WTC11 (cell line): Measurements from ENCODE around the gene FBXL7. TPM values are rescaled to one million over a fixed set of nuclear protein-coding genes. Genes with fewer than 3 reads are reported as not detected.

ENCODE experiments used
- ATAC-seq: fragments of 200-7000 bp; cut with Tn5 transposase; 2 replicates; pipeline ENCODE4 v1.10.0; 2021; ENCODE audit warnings: mild to moderate bottlenecking, moderate library complexity
- CTCF ChIA-PET: fragments of 300-600 bp; sonication (Branson Sonifier 250); formaldehyde crosslinking; loops from one replicate; lab custom pipeline; 2021; ENCODE audit warnings: antibody characterized with exemption; lab: Charles Lee
- POLR2A ChIA-PET: fragments of 350-600 bp; sonication (Branson Sonifier 250); formaldehyde crosslinking; loops from one replicate; lab custom pipeline; 2021; ENCODE audit warnings: antibody characterized with exemption; lab: Charles Lee
- DNase-seq: peaks from one replicate; pipeline ENCODE4 v3.0.0; 2021; ENCODE audit warnings: low spot score
- H3K27ac Mint-ChIP-seq: 2 replicates; pipeline ENCODE4 v1.8.0; 2021; ENCODE audit warnings: mixed read lengths
- H3K27me3 Mint-ChIP-seq: 2 replicates; pipeline ENCODE4 v1.8.0; 2021; ENCODE audit warnings: low read depth, mild to moderate bottlenecking, moderate library complexity, mixed read lengths
- H3K36me3 Mint-ChIP-seq: 2 replicates; pipeline ENCODE4 v1.8.0; 2021; ENCODE audit warnings: mixed read lengths
- H3K4me1 Mint-ChIP-seq: 2 replicates; pipeline ENCODE4 v1.8.0; 2022; ENCODE audit warnings: mixed read lengths
- H3K4me3 Mint-ChIP-seq: 2 replicates; pipeline ENCODE4 v1.8.0; 2021; ENCODE audit warnings: mild to moderate bottlenecking, moderate library complexity, mixed read lengths
- H3K9me3 Mint-ChIP-seq: 2 replicates; pipeline ENCODE4 v1.8.0; 2021; ENCODE audit warnings: mixed read lengths
- AR ChIP-seq: fragments of 250-450 bp; sonication (Bioruptor Pico); IDR thresholded peaks from 2 replicates; pipeline ENCODE4 v1.9.0; 2021; ENCODE audit warnings: mild to moderate bottlenecking
- FOXJ3 ChIP-seq: sonication (generic); formaldehyde crosslinking; IDR thresholded peaks from 2 replicates; pipeline ENCODE4 v1.9.0; 2021; ENCODE audit warnings: missing genetic modification reagents, mild to moderate bottlenecking, borderline replicate concordance
- FOXK1 ChIP-seq: sonication (generic); formaldehyde crosslinking; IDR thresholded peaks from 2 replicates; pipeline ENCODE4 v1.8.0; 2022; ENCODE audit warnings: mild to moderate bottlenecking, moderate library complexity, missing genetic modification reagents
- GTF2I ChIP-seq: fragments of 250-450 bp; sonication (Bioruptor Pico); conservative IDR thresholded peaks from 2 replicates; pipeline ENCODE4 v1.4.0; 2021; ENCODE audit warnings: mild to moderate bottlenecking
- KAT7 ChIP-seq: sonication (generic); formaldehyde crosslinking; IDR thresholded peaks from 2 replicates; pipeline ENCODE4 v1.8.1; 2023; ENCODE audit warnings: missing genetic modification reagents, mild to moderate bottlenecking, borderline replicate concordance
- MYBL2 ChIP-seq: sonication (generic); formaldehyde crosslinking; IDR thresholded peaks from 2 replicates; pipeline ENCODE4 v1.8.1; 2023; ENCODE audit warnings: mild to moderate bottlenecking, moderate library complexity, missing genetic modification reagents
- PREB ChIP-seq: sonication (generic); formaldehyde crosslinking; IDR thresholded peaks from 2 replicates; pipeline ENCODE4 v1.8.1; 2022; ENCODE audit warnings: mild to moderate bottlenecking, missing genetic modification reagents, moderate library complexity, borderline replicate concordance
- SMAD3 ChIP-seq: sonication (generic); formaldehyde crosslinking; IDR thresholded peaks from 2 replicates; pipeline ENCODE4 v1.8.0; 2022; ENCODE audit warnings: missing genetic modification reagents, mild to moderate bottlenecking, borderline replicate concordance
- SOX15 ChIP-seq: fragments of 250-450 bp; sonication (Bioruptor Pico); IDR thresholded peaks from 2 replicates; pipeline ENCODE4 v1.9.0; 2021; ENCODE audit warnings: mild to moderate bottlenecking
- TEAD1 ChIP-seq: sonication (generic); formaldehyde crosslinking; IDR thresholded peaks from 2 replicates; pipeline ENCODE4 v1.8.0; 2022; ENCODE audit warnings: mild to moderate bottlenecking, missing genetic modification reagents
- USF1 ChIP-seq: sonication (generic); formaldehyde crosslinking; IDR thresholded peaks from 2 replicates; pipeline ENCODE4 v1.8.0; 2022; ENCODE audit warnings: mild to moderate bottlenecking, missing genetic modification reagents
- ZBTB21 ChIP-seq: sonication (generic); formaldehyde crosslinking; IDR thresholded peaks from 2 replicates; pipeline ENCODE4 v1.8.1; 2023; ENCODE audit warnings: mild to moderate bottlenecking, missing genetic modification reagents, borderline replicate concordance
- ZNF281 ChIP-seq: sonication (generic); formaldehyde crosslinking; IDR thresholded peaks from 2 replicates; pipeline ENCODE4 v1.8.0; 2023; ENCODE audit warnings: mild to moderate bottlenecking, missing genetic modification reagents
- ZNF317 ChIP-seq: sonication (generic); formaldehyde crosslinking; IDR thresholded peaks from 2 replicates; pipeline ENCODE4 v1.8.1; 2023; ENCODE audit warnings: low read depth, mild to moderate bottlenecking, moderate library complexity, missing genetic modification reagents, borderline replicate concordance
- ZNF425 ChIP-seq: fragments of 250-450 bp; sonication (Bioruptor Pico); conservative IDR thresholded peaks from 2 replicates; pipeline ENCODE4 v1.9.0; 2021; ENCODE audit warnings: mild to moderate bottlenecking
- ZNF532 ChIP-seq: fragments of 250-450 bp; sonication (Bioruptor Pico); IDR thresholded peaks from 2 replicates; pipeline ENCODE4 v1.9.0; 2021; ENCODE audit warnings: mild to moderate bottlenecking, borderline replicate concordance
- total RNA-seq: library from RNA; stranded (reverse); gene quantifications from 3 replicates; pipeline ENCODE4 v1.2.3, GENCODE V29; 2021

FBXL7 gene
- total RNA-seq, 1 experiment from 2014 or later, result 13.8 TPM

- TF ChIP-seq ZNF425 (no peak), ZNF317 (CRISPR knock-in tag) (no peak), SOX15 (no peak), SMAD3 (CRISPR knock-in tag) (no peak), PREB (CRISPR knock-in tag) (no peak), AR (no peak)
These were observed 439.0 kb downstream of the FBXL7 start (continued) for GRCh38 chr5:15938961-15939360.

- Mint-ChIP-seq H3K27ac (no peak overlapping the region), H3K4me1 (peaks cover 26% of the 10 kb centered on the region), H3K36me3 (peaks cover 3% of the 10 kb centered on the region; the same call in 1 of the 2 replicates), H3K4me3 (no peak overlapping the region), H3K27me3 (no peaks in the 10 kb centered on the region), H3K9me3 (no peaks in the 10 kb centered on the region)
- ChIA-PET POLR2A (no interaction called here), CTCF (interaction anchor here (0.5 to 0.6 kb wide), 2 partner anchors 639 to 1243 kb away, joined by 3 to 6 read pairs; no protein-coding TSS in a partner anchor)
- DNase-seq (no peak), ATAC-seq (no peak)
- TF ChIP-seq MYBL2 (CRISPR knock-in tag) (no peak), GTF2I (no peak)
These were observed 440.9 kb downstream of the FBXL7 start for GRCh38 chr5:15940905-15941304.

- ChIA-PET CTCF (no interaction called here), POLR2A (no interaction called here)
- Mint-ChIP-seq H3K4me3 (no peak overlapping the region), H3K27me3 (no peaks in the 10 kb centered on the region), H3K4me1 (peaks cover 12% of the 10 kb centered on the region), H3K36me3 (no peaks in the 10 kb centered on the region; the same call in 1 of the 2 replicates), H3K27ac (no peak overlapping the region), H3K9me3 (no peaks in the 10 kb centered on the region)
- TF ChIP-seq ZBTB21 (CRISPR knock-in tag) (no peak), KAT7 (CRISPR knock-in tag) (no peak), TEAD1 (CRISPR knock-in tag) (no peak), USF1 (CRISPR knock-in tag) (no peak), FOXK1 (no peak), ZNF532 (CRISPR knock-in tag) (no peak), ZNF281 (CRISPR knock-in tag) (no peak), FOXJ3 (no peak)
- DNase-seq (no peak), ATAC-seq (no peak)
These were observed 443.5 kb downstream of the FBXL7 start for GRCh38 chr5:15943487-15943886.
